ENCODE results near the gene TRAP1.
A peak's percentile ranks its signal among the peaks of the same experiment; 100 is the strongest.
"Not testable (repeated sequence)": the region's sequence is repeated elsewhere in the genome, so short reads cannot be mapped to it uniquely, and the experiment has no call there.

TRAP1 gene

DNA sequence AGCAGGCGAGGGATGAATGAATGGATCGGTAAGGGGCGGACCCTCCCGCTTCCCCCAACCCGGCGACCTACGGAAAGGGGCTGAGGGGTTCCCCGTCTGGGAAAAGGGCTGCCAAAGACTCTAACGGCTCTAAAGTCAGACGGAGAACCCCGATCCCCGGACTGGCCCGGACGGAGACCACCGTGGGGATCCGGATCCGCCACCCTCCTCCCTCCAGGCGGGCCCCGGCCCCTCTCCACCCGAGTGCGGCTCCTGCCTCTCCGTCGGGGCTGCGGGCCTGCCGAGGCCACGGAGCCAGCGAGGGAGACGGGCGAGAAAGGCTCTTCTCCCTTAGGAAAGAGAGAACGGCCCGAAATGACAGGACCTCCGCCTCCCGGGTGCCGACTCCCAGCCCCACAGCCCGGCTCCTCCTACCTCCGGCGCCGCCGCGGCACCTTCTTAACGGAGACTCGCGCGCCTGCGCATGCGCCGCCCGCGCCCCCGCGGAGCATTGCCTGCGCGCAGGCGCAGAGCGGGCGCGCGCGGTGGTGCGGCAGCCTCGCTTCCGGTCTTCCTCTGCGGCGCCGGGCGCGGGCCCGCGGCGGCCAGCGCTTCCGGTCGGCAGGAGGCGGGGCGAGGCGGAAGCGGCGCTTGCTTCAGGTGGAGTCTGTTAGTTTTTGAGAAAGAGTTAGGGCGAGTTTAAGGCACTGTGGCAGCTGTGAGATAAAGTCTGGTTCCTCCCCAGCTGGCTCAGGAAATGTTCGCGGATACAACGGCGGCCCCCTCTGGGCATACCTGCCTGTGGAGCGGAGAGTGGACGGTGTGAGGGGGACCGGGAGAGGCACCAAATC lies 106.0 kb downstream of the TRAP1 start, which contains the start of gene SLX4:
Gene SLX4, minus strand, starts transcription at position 461 of the 830 bp plus-strand sequence. CDS start 2,642 bp downstream, outside the sequence.
- H4K20me1 ChIP-seq (ENCODE audit: insufficient read depth, low read length): no peaks in the 10 kb centered on the region
- TF ChIP-seq EZH2 (IDR thresholded peaks at IDR 0.05; ENCODE audit: borderline replicate concordance, low read length): no peak
- TF ChIP-seq, protein P1, sequence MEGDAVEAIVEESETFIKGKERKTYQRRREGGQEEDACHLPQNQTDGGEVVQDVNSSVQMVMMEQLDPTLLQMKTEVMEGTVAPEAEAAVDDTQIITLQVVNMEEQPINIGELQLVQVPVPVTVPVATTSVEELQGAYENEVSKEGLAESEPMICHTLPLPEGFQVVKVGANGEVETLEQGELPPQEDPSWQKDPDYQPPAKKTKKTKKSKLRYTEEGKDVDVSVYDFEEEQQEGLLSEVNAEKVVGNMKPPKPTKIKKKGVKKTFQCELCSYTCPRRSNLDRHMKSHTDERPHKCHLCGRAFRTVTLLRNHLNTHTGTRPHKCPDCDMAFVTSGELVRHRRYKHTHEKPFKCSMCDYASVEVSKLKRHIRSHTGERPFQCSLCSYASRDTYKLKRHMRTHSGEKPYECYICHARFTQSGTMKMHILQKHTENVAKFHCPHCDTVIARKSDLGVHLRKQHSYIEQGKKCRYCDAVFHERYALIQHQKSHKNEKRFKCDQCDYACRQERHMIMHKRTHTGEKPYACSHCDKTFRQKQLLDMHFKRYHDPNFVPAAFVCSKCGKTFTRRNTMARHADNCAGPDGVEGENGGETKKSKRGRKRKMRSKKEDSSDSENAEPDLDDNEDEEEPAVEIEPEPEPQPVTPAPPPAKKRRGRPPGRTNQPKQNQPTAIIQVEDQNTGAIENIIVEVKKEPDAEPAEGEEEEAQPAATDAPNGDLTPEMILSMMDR (IDR thresholded peaks at IDR 0.05; ENCODE audit: low read length): no peak
- H3K9me3 ChIP-seq (ENCODE audit: low read length): no peaks in the 10 kb centered on the region
- peak within 1 kb of the TSS; percentile 95 for H3K4me2 ChIP-seq (ENCODE audit: low read length)
- H3K9ac ChIP-seq (ENCODE audit: low read length): peak within 1 kb of the TSS; percentile 92
- H2AFZ ChIP-seq (ENCODE audit: low read length): no peak within 1 kb of the TSS
- peaks cover 46% of the 10 kb centered on the region for H3K79me2 ChIP-seq (ENCODE audit: insufficient read depth, low read length)
- peak within 1 kb of the TSS; percentile 85 for H3K27ac ChIP-seq (ENCODE audit: low read depth, low read length, poor library complexity, severe bottlenecking)
- peaks cover 31% of the 10 kb centered on the region for H3K36me3 ChIP-seq (ENCODE audit: insufficient read depth, low read length)
- H3K27me3 ChIP-seq (ENCODE audit: insufficient read depth, low read length): no peaks in the 10 kb centered on the region
- no peaks in the 10 kb centered on the region for H3F3A ChIP-seq (ENCODE audit: insufficient read depth, low read length)
- peak within 1 kb of the TSS; percentile 94 for H3K4me3 ChIP-seq (ENCODE audit: low read depth, low read length, poor library complexity, severe bottlenecking)
- H3K4me1 ChIP-seq (ENCODE audit: insufficient read depth, low read length, severe bottlenecking): peaks cover 67% of the 10 kb centered on the region
- H3K9me2 ChIP-seq (ENCODE audit: low read depth, low read length): no peaks in the 10 kb centered on the region

DNA sequence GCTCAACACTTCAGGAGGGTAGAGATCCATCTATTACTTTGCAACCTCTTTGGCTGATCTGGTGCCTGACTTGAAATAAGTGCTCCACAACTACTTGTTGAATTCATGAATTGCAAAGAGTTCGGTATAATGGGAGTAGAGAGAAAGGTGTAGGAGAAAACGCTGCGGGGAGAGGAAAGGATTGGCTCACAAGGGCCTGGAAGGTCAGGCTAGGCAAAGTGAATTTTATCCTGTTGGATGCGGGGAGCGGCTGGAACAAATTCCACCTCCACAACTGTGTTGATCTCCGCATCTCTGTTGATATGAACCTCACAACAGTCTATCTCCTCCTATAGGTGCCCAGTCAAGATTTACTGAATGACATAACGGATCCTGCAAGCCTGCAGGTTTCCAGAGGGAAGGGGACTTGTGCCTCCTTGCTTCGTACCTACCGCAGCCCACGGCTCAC lies 106.6 kb downstream of the TRAP1 start:
- Histone ChIP-seq H3F3A (ENCODE audit: insufficient read depth, low read length) (no peaks in the 10 kb centered on the region), H4K20me1 (ENCODE audit: insufficient read depth, low read length) (no peaks in the 10 kb centered on the region), H3K27me3 (ENCODE audit: insufficient read depth, low read length) (no peaks in the 10 kb centered on the region), H3K9me2 (ENCODE audit: low read depth, low read length) (no peaks in the 10 kb centered on the region), H3K79me2 (ENCODE audit: insufficient read depth, low read length) (peaks cover 41% of the 10 kb centered on the region), H3K9me3 (ENCODE audit: low read length) (no peaks in the 10 kb centered on the region), H3K36me3 (ENCODE audit: insufficient read depth, low read length) (peaks cover 30% of the 10 kb centered on the region), H2AFZ (ENCODE audit: low read length) (no peak overlapping the region), H3K4me1 (ENCODE audit: insufficient read depth, low read length, severe bottlenecking) (peaks cover 65% of the 10 kb centered on the region), H3K27ac (ENCODE audit: low read depth, low read length, poor library complexity, severe bottlenecking) (peak overlapping the region; percentile 53), H3K9ac (ENCODE audit: low read length) (peak overlapping the region; percentile 92), H3K4me2 (ENCODE audit: low read length) (peak overlapping the region; percentile 95), H3K4me3 (ENCODE audit: low read depth, low read length, poor library complexity, severe bottlenecking) (peak overlapping the region; percentile 94)
- TF ChIP-seq EZH2 (IDR thresholded peaks at IDR 0.05; ENCODE audit: borderline replicate concordance, low read length): no peak
- TF ChIP-seq, protein P1 (IDR thresholded peaks at IDR 0.05; ENCODE audit: low read length): no peak

GRCh38 chr16:3609895-3610697 lies 107.2 kb downstream of the TRAP1 start:
- Histone ChIP-seq H3K36me3 (ENCODE audit: insufficient read depth, low read length) (peaks cover 27% of the 10 kb centered on the region), H3K4me1 (ENCODE audit: insufficient read depth, low read length, severe bottlenecking) (peaks cover 59% of the 10 kb centered on the region), H3K27ac (ENCODE audit: low read depth, low read length, poor library complexity, severe bottlenecking) (no peak overlapping the region), H3K79me2 (ENCODE audit: insufficient read depth, low read length) (peaks cover 37% of the 10 kb centered on the region), H3K9me2 (ENCODE audit: low read depth, low read length) (no peaks in the 10 kb centered on the region), H3K4me3 (ENCODE audit: low read depth, low read length, poor library complexity, severe bottlenecking) (peak overlapping the region; percentile 94), H2AFZ (ENCODE audit: low read length) (no peak overlapping the region), H3K27me3 (ENCODE audit: insufficient read depth, low read length) (no peaks in the 10 kb centered on the region), H3K4me2 (ENCODE audit: low read length) (peak overlapping the region; percentile 95), H3K9me3 (ENCODE audit: low read length) (no peaks in the 10 kb centered on the region), H3K9ac (ENCODE audit: low read length) (peak overlapping the region; percentile 92), H3F3A (ENCODE audit: insufficient read depth, low read length) (no peaks in the 10 kb centered on the region), H4K20me1 (ENCODE audit: insufficient read depth, low read length) (no peaks in the 10 kb centered on the region)
- TF ChIP-seq, protein P1 (IDR thresholded peaks at IDR 0.05; ENCODE audit: low read length): no peak
- TF ChIP-seq EZH2 (IDR thresholded peaks at IDR 0.05; ENCODE audit: borderline replicate concordance, low read length): no peak

GRCh38 chr16:3608976-3609375 lies 108.3 kb downstream of the TRAP1 start:
- H3K4me1 ChIP-seq (ENCODE audit: insufficient read depth, low read length, severe bottlenecking): peaks cover 48% of the 10 kb centered on the region
- not testable (repeated sequence) for H2AFZ ChIP-seq (ENCODE audit: low read length); H3F3A ChIP-seq (ENCODE audit: insufficient read depth, low read length); H3K9ac ChIP-seq (ENCODE audit: low read length); H3K9me2 ChIP-seq (ENCODE audit: low read depth, low read length); H4K20me1 ChIP-seq (ENCODE audit: insufficient read depth, low read length); H3K9me3 ChIP-seq (ENCODE audit: low read length); H3K27me3 ChIP-seq (ENCODE audit: insufficient read depth, low read length); H3K4me2 ChIP-seq (ENCODE audit: low read length); H3K27ac ChIP-seq (ENCODE audit: low read depth, low read length, poor library complexity, severe bottlenecking); H3K4me3 ChIP-seq (ENCODE audit: low read depth, low read length, poor library complexity, severe bottlenecking)
- H3K79me2 ChIP-seq (ENCODE audit: insufficient read depth, low read length): peaks cover 27% of the 10 kb centered on the region
- H3K36me3 ChIP-seq (ENCODE audit: insufficient read depth, low read length): peaks cover 21% of the 10 kb centered on the region

Measured in OCI-LY1 (cell line).